Measurements from ENCODE around the gene EEF2K. TPM values are rescaled to one million over a fixed set of nuclear protein-coding genes. Genes with fewer than 3 reads are reported as not detected.
"Not testable (repeated sequence)": the region's sequence is repeated elsewhere in the genome, so short reads cannot be mapped to it uniquely, and the experiment has no call there.

Gene EEF2K
- total RNA-seq, 4 donors from 2014 or later: 22.2 to 223 (median 50.1) TPM

DNA sequence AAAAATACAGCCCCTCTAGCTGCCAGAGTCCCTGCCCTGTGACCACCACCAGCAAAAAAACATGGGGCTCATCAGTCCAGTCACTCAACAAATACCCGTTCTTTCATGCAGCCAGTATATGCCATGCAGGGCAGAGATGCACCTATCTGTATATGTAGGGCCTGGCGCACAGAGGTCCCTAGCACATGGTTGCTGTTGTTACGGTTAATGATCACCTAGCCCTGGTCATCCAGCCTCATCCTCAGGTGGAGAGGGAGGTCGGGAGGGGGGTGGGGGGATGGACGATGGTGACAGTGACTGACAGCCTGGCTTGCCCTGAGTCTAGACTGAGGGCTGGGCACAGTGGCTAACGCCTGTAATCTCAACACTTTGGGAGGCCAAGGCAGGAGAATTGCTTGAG lies 42.3 kb upstream of the EEF2K start:
- TF ChIP-seq, protein P1, sequence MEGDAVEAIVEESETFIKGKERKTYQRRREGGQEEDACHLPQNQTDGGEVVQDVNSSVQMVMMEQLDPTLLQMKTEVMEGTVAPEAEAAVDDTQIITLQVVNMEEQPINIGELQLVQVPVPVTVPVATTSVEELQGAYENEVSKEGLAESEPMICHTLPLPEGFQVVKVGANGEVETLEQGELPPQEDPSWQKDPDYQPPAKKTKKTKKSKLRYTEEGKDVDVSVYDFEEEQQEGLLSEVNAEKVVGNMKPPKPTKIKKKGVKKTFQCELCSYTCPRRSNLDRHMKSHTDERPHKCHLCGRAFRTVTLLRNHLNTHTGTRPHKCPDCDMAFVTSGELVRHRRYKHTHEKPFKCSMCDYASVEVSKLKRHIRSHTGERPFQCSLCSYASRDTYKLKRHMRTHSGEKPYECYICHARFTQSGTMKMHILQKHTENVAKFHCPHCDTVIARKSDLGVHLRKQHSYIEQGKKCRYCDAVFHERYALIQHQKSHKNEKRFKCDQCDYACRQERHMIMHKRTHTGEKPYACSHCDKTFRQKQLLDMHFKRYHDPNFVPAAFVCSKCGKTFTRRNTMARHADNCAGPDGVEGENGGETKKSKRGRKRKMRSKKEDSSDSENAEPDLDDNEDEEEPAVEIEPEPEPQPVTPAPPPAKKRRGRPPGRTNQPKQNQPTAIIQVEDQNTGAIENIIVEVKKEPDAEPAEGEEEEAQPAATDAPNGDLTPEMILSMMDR (IDR thresholded peaks at IDR 0.05): no peak
- TF ChIP-seq POLR2AphosphoS5 (IDR thresholded peaks at IDR 0.05) (no peak), EP300 (IDR thresholded peaks at IDR 0.05; ENCODE audit: low read depth) (no peak), POLR2A (IDR thresholded peaks at IDR 0.05) (no peak)
- peaks cover 0 to 7% (median 5%) of the 10 kb centered on the region in 4 donors for H3K4me1 ChIP-seq
- 83% methylated on average over 1 to 6 of the region's 6 CpGs for WGBS, 2 donors (ENCODE audit: low coverage in 1 of 2)
- H3K27me3 ChIP-seq: peaks cover 35% of the 10 kb centered on the region
- no peaks in the 10 kb centered on the region for H3K9me3 ChIP-seq
- no peak overlapping the region for H3K4me3 ChIP-seq
- H3K36me3 ChIP-seq: no peaks in the 10 kb centered on the region
- no peak overlapping the region for H3K27ac ChIP-seq
- intact Hi-C loops (cut with DNase I; ENCODE audit: low total_unique reads) (no loop called here), in situ Hi-C loops (cut with MboI; ENCODE audit: low pct_ligation_motif_present in 1 of 4, low pct_unique_long_range_greater_than_20kb in 1 of 4, low sequenced_read_pairs in 3 of 4) (no loop called here)
- no peak for DNase-seq

DNA sequence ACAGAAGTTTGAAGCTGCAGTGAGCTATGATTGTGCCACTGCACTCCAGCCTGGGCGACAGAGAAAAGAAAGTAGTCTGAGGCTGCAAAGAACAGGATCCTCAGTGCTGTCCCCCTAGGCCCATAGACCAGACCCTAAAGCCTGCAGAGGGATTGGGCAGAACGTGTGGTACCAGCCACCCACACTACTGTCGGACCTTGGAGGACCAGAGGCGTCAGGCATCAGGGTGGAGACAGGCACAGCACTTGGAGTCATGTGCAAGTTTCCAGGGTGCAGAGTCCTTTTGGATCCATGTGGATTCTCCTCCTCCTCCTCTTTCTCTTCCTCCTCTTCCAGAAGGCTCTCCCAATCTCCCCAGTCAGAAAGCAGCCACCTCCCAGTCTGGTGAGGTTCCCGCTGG lies 41.6 kb upstream of the EEF2K start:
- no peaks in the 10 kb centered on the region for H3K36me3 ChIP-seq
- H3K27me3 ChIP-seq: peaks cover 35% of the 10 kb centered on the region
- intact Hi-C loops (cut with DNase I; ENCODE audit: low total_unique reads) (no loop called here), in situ Hi-C loops (cut with MboI; ENCODE audit: low pct_ligation_motif_present in 1 of 4, low pct_unique_long_range_greater_than_20kb in 1 of 4, low sequenced_read_pairs in 3 of 4) (no loop called here)
- TF ChIP-seq POLR2A (IDR thresholded peaks at IDR 0.05): no peak
- no peak for TF ChIP-seq POLR2AphosphoS5 (IDR thresholded peaks at IDR 0.05)
- TF ChIP-seq, protein P1 (IDR thresholded peaks at IDR 0.05): no peak
- TF ChIP-seq EP300 (IDR thresholded peaks at IDR 0.05; ENCODE audit: low read depth): no peak
- DNase-seq: no peak
- peaks cover 0 to 7% (median 5%) of the 10 kb centered on the region in 4 donors for H3K4me1 ChIP-seq
- no peak overlapping the region for H3K27ac ChIP-seq
- WGBS, 2 donors (ENCODE audit: low coverage in 1 of 2): 90% methylated on average over 5 of the region's 5 CpGs; no CpG with 5 or more reads in 1 of the 2 donors
- no peak overlapping the region for H3K4me3 ChIP-seq
- no peaks in the 10 kb centered on the region for H3K9me3 ChIP-seq

DNA sequence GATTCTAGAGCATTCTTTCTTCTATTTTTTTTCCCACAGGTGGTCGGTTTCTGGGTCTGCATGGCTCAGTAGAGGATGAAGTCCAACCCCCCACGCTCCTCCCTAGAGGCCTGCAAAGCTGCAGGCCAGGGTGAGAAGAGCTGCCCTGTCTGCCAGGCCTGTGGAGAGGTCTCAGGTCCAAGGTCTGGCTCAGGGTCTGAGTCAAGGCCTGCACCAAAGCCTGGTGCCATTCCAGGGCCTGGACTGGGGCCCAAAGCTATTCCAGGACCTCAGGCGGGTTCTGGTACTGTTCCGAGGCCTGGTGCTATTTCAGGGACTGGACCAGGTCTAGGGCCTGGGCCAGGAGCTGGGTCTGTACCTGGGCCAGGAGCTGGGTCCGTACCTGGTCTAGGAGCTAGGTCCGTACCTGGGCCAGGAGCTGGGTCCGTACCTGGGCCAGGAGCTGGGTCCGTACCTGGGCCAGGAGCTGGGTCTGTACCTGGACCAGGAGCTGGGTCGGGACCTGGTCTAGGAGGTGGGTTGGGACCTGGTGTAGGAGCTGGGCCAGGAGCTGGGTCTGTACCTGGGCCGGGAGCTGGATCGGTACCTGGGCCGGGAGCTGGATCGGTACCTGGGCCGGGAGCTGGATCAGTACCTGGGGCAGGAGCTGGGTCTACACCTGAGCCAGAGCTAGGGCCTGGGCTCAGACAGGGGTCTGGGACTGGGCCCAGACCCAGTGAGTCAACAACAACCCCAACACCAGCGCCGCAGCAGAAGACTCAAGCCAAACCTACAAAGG lies 40.4 kb upstream of the EEF2K start:
- WGBS, 2 donors (ENCODE audit: low coverage in 1 of 2): 92% methylated on average over 9 of the region's 16 CpGs; no CpG with 5 or more reads in 1 of the 2 donors
- in situ Hi-C loops (cut with MboI; ENCODE audit: low pct_ligation_motif_present in 1 of 4, low pct_unique_long_range_greater_than_20kb in 1 of 4, low sequenced_read_pairs in 3 of 4) (no loop called here), intact Hi-C loops (cut with DNase I; ENCODE audit: low total_unique reads) (no loop called here)
- no peak overlapping the region for H3K27ac ChIP-seq
- no peak for TF ChIP-seq POLR2A (IDR thresholded peaks at IDR 0.05)
- TF ChIP-seq POLR2AphosphoS5 (IDR thresholded peaks at IDR 0.05): no peak
- TF ChIP-seq EP300 (IDR thresholded peaks at IDR 0.05; ENCODE audit: low read depth): no peak
- TF ChIP-seq, protein P1 (IDR thresholded peaks at IDR 0.05): no peak
- H3K27me3 ChIP-seq: peaks cover 31% of the 10 kb centered on the region
- no peak for DNase-seq
- no peak overlapping the region for H3K4me3 ChIP-seq
- no peaks in the 10 kb centered on the region for H3K36me3 ChIP-seq
- H3K4me1 ChIP-seq: peaks cover 0 to 7% (median 5%) of the 10 kb centered on the region in 4 donors
- no peaks in the 10 kb centered on the region for H3K9me3 ChIP-seq

DNA sequence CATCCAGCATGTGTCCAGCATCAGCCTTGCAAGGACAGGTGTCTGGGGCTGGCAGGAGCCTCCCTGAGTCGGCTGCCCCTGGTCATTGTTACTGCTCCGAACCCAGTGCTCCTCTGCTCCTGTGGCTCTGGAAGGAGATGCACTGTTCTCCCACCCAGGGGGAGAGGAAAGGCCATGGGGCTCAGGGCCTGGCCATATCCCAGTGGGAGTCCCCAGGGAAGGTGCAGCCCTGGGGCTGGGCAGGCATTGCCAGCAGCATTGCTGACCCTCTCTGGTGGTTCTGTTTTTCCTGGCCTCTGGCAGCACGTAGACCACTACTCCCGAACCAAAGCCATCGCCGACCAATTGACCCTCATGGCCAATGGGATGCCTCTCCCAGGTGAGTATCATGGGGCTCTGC lies 34.1 kb upstream of the EEF2K start:
- Histone ChIP-seq H3K9me3 (no peaks in the 10 kb centered on the region), H3K4me1 (no peaks in the 10 kb centered on the region), H3K4me3 (no peak overlapping the region), H3K27me3 (no peaks in the 10 kb centered on the region), H3K27ac (no peak overlapping the region), H3K36me3 (no peaks in the 10 kb centered on the region)
- TF ChIP-seq EP300 (IDR thresholded peaks at IDR 0.05; ENCODE audit: low read depth): no peak
- no peak for TF ChIP-seq POLR2AphosphoS5 (IDR thresholded peaks at IDR 0.05)
- TF ChIP-seq, protein P1 (IDR thresholded peaks at IDR 0.05): no peak
- TF ChIP-seq POLR2A (IDR thresholded peaks at IDR 0.05): no peak
- 88% methylated on average over 6 of the region's 6 CpGs; no CpG with 5 or more reads in 1 of the 2 donors for WGBS, 2 donors (ENCODE audit: low coverage in 1 of 2)
- intact Hi-C loops (cut with DNase I; ENCODE audit: low total_unique reads): no loop called here
- in situ Hi-C loops (cut with MboI; ENCODE audit: low pct_ligation_motif_present in 1 of 4, low pct_unique_long_range_greater_than_20kb in 1 of 4, low sequenced_read_pairs in 3 of 4): no loop called here
- DNase-seq: no peak

DNA sequence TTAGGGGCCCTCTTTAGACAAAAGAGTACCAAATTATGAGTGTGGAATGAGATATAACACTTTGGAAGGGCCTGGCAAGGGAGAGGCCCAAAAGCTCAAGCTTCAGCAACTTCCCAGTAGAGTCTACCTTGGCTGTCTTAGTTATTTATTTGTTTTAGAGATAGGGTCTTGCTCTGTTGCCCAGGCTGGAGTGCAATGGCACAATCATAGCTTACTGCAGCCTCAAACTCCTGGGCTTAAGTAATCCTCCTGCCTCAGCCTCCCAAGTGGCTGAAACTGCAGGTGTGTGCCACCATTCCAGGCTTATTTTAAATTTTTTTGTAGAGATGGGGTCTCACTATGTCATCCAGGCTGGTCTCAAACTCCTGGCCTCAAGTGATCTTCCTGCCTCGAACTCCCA lies 33.4 kb upstream of the EEF2K start:
- intact Hi-C loops (cut with DNase I; ENCODE audit: low total_unique reads); H3K9me3 ChIP-seq; H3K36me3 ChIP-seq; H3K27me3 ChIP-seq; in situ Hi-C loops (cut with MboI; ENCODE audit: low pct_ligation_motif_present in 1 of 4, low pct_unique_long_range_greater_than_20kb in 1 of 4, low sequenced_read_pairs in 3 of 4); H3K4me1 ChIP-seq; H3K27ac ChIP-seq; DNase-seq; H3K4me3 ChIP-seq: not testable (repeated sequence)
- 100% methylated on average over 1 of the region's 1 CpG; no CpG with 5 or more reads in 1 of the 2 donors for WGBS, 2 donors (ENCODE audit: low coverage in 1 of 2)
